ENCODE results near the gene CYLC1.

The CYLC1 gene, protein sequence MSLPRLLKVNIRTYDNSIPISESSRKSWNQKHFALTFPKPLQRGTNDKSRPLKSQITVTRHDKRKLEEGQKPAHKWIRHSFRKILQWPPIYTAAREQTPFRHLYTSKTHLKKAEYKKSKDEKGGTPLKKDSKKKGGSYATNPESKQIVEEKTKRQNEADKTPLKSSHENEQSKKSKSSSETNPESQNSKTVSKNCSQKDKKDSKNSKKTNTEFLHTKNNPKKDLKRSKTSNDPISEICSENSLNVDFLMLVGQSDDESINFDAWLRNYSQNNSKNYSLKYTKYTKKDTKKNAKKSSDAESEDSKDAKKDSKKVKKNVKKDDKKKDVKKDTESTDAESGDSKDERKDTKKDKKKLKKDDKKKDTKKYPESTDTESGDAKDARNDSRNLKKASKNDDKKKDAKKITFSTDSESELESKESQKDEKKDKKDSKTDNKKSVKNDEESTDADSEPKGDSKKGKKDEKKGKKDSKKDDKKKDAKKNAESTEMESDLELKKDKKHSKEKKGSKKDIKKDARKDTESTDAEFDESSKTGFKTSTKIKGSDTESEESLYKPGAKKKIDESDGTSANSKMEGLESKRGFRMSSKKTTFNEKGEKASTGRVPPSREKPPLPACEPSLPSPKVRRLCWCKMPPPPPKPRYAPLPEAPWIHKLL

DNA sequence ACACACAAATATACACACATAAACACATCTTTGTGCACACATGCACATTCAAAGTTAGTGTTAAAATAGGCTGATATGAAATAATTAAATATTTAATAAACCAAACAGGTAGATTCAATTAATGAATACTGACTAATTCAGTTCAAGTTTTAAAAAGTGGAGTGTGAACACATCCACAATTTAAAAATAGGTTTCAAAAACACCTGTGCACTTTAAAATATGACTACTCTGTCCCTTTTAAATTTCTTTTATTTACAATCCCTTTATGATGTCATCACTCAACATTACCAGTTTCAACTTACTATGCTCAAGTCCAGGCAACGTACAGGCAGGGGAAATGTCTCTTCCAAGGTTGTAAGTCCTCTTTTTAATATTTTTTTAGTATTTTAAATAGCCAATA, at the start of gene CYLC1:
Gene CYLC1 (plus strand): TSS at position 301 of the 400 bp plus-strand sequence. CDS start 37 bp downstream, at position 338.
- Histone ChIP-seq H3K4me2 (no peak within 1 kb of the TSS), H3K27ac (no peak within 1 kb of the TSS), H3K79me2 (ENCODE audit: insufficient read depth, low read depth) (no peaks in the 10 kb centered on the region), H4K20me1 (ENCODE audit: insufficient read depth) (no peaks in the 10 kb centered on the region), H3K9ac (no peak within 1 kb of the TSS), H2AFZ (ENCODE audit: low read depth) (no peak within 1 kb of the TSS), H3K4me1 (ENCODE audit: low read depth, poor library complexity, severe bottlenecking) (no peaks in the 10 kb centered on the region), H3K36me3 (ENCODE audit: insufficient read depth) (no peaks in the 10 kb centered on the region), H3K4me3 (IDR thresholded peaks at IDR 0.05; ENCODE audit: insufficient read depth, low read depth, low read length) (no peak within 1 kb of the TSS), H3K27me3 (ENCODE audit: insufficient read depth, low read depth) (no peaks in the 10 kb centered on the region)
- TF ChIP-seq, protein P1, sequence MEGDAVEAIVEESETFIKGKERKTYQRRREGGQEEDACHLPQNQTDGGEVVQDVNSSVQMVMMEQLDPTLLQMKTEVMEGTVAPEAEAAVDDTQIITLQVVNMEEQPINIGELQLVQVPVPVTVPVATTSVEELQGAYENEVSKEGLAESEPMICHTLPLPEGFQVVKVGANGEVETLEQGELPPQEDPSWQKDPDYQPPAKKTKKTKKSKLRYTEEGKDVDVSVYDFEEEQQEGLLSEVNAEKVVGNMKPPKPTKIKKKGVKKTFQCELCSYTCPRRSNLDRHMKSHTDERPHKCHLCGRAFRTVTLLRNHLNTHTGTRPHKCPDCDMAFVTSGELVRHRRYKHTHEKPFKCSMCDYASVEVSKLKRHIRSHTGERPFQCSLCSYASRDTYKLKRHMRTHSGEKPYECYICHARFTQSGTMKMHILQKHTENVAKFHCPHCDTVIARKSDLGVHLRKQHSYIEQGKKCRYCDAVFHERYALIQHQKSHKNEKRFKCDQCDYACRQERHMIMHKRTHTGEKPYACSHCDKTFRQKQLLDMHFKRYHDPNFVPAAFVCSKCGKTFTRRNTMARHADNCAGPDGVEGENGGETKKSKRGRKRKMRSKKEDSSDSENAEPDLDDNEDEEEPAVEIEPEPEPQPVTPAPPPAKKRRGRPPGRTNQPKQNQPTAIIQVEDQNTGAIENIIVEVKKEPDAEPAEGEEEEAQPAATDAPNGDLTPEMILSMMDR (conservative IDR thresholded peaks at IDR 0.05; ENCODE audit: low read depth, low read length), result no peak

DNA sequence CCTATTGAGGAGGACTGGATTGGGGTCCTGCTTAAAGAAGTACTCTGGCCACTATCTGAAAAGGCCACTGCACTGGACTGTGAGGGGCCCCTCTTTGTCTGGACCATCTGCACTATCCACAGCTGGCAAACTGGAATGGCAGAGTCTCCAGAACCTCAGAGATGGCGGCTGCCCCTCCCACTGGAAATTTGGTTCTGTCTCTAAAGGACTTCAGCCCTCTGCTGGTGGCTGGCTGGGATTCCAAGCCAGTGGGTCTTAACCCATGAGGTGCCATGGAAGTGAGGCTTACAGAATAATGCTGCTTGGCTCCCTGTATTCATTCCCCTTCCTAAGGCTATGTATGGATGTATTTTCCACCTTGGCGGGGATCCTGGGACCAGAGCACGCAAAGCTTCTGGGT, 41.6 kb upstream of the CYLC1 start:
- Histone ChIP-seq H2AFZ (ENCODE audit: low read depth) (no peak overlapping the region), H3K4me2 (no peak overlapping the region), H3K36me3 (ENCODE audit: insufficient read depth) (no peaks in the 10 kb centered on the region), H3K79me2 (ENCODE audit: insufficient read depth, low read depth) (no peaks in the 10 kb centered on the region), H3K4me1 (ENCODE audit: low read depth, poor library complexity, severe bottlenecking) (no peaks in the 10 kb centered on the region), H3K9ac (no peak overlapping the region), H3K4me3 (IDR thresholded peaks at IDR 0.05; ENCODE audit: insufficient read depth, low read depth, low read length) (no peak overlapping the region), H3K27ac (no peak overlapping the region), H3K27me3 (ENCODE audit: insufficient read depth, low read depth) (no peaks in the 10 kb centered on the region), H4K20me1 (ENCODE audit: insufficient read depth) (no peaks in the 10 kb centered on the region)
- TF ChIP-seq, protein P1 (conservative IDR thresholded peaks at IDR 0.05; ENCODE audit: low read depth, low read length), result no peak

DNA sequence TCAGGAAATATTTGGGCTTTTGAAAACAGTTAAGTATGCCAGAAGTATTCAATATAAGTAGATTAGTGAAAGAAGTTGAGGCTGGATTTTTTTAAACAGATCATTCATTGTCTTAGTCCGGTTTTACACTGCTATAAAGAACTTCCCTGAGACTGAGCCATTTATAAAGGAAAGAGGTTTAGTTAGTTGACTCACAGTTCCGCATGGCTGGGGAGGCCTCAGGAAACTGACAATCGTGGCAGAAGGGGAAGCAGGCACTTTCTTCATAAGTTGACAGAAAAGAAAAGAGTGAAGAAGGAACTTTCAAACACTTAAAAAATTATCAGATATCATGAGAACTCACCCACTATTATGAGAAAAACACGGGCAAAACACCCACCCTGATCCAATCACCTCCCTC, 31.1 kb upstream of the CYLC1 start:
- Histone ChIP-seq H4K20me1 (ENCODE audit: insufficient read depth) (no peaks in the 10 kb centered on the region), H3K36me3 (ENCODE audit: insufficient read depth) (no peaks in the 10 kb centered on the region), H3K27ac (no peak overlapping the region), H2AFZ (ENCODE audit: low read depth) (no peak overlapping the region), H3K4me2 (no peak overlapping the region), H3K79me2 (ENCODE audit: insufficient read depth, low read depth) (no peaks in the 10 kb centered on the region), H3K9ac (no peak overlapping the region), H3K4me1 (ENCODE audit: low read depth, poor library complexity, severe bottlenecking) (no peaks in the 10 kb centered on the region), H3K27me3 (ENCODE audit: insufficient read depth, low read depth) (no peaks in the 10 kb centered on the region), H3K4me3 (IDR thresholded peaks at IDR 0.05; ENCODE audit: insufficient read depth, low read depth, low read length) (no peak overlapping the region)
- TF ChIP-seq, protein P1 (conservative IDR thresholded peaks at IDR 0.05; ENCODE audit: low read depth, low read length), result no peak

DNA sequence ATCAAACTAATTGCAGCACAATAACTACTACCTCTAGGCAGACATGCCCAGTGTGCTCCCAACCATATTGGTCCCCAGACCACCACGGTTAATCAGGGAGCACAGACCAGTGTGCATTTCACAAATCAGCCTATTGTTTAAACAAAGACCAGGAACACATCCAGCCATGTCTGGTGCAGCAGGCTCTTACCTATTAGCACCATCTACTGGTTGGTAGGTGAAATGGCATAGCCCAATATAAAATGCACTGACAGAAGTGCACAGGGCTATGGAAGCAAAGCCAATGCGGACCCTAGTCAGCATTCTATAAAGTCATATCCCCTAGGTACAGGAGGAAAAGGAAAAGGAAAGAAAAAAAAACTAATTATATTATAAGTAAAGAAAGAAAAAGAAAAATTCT, 15.5 kb upstream of the CYLC1 start:
- Histone ChIP-seq H2AFZ (ENCODE audit: low read depth) (no peak overlapping the region), H3K27me3 (ENCODE audit: insufficient read depth, low read depth) (no peaks in the 10 kb centered on the region), H3K27ac (no peak overlapping the region), H4K20me1 (ENCODE audit: insufficient read depth) (no peaks in the 10 kb centered on the region), H3K79me2 (ENCODE audit: insufficient read depth, low read depth) (no peaks in the 10 kb centered on the region), H3K4me2 (no peak overlapping the region), H3K36me3 (ENCODE audit: insufficient read depth) (no peaks in the 10 kb centered on the region), H3K9ac (no peak overlapping the region), H3K4me1 (ENCODE audit: low read depth, poor library complexity, severe bottlenecking) (no peaks in the 10 kb centered on the region), H3K4me3 (IDR thresholded peaks at IDR 0.05; ENCODE audit: insufficient read depth, low read depth, low read length) (no peak overlapping the region)
- TF ChIP-seq, protein P1 (conservative IDR thresholded peaks at IDR 0.05; ENCODE audit: low read depth, low read length), result peak; percentile 70

Data from KMS-11 (cell line).